ENCODE results near the gene PXYLP1. TPM values are rescaled to one million over a fixed set of nuclear protein-coding genes. Genes with fewer than 3 reads are reported as not detected.

PXYLP1 gene
- total RNA-seq, 4 donors from 2014 or later = 18.5 to 29.7 (median 26.4) TPM

DNA sequence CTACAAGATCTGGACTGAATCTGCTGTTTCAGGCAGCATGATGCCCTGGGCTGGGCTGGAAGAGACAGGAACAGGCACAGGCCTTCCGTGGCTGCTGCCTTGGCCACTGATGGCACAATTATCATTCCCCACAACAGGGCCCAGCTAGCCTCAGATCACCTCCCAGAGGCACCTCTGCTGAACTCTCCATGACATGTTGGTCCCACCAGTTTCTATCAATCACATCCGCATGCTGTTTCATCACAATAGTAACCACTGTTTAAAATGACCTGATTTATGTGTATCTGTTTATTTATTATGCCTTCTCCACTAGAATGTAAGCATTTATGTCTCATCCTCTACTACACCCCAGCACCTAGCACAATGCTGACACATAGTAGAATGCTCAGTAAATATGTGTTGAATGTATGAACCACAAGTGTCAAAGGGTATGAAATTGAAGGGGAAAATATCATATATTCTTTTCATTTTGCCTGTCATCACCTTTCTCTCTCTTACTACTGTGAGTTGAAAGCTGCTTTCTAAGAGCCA is 104.0 kb downstream of the PXYLP1 start:
- no peak for DNase-seq
- intact Hi-C loops (cut with DNase I; ENCODE audit: low total_unique reads) = no loop called here
- TF ChIP-seq, protein P1, sequence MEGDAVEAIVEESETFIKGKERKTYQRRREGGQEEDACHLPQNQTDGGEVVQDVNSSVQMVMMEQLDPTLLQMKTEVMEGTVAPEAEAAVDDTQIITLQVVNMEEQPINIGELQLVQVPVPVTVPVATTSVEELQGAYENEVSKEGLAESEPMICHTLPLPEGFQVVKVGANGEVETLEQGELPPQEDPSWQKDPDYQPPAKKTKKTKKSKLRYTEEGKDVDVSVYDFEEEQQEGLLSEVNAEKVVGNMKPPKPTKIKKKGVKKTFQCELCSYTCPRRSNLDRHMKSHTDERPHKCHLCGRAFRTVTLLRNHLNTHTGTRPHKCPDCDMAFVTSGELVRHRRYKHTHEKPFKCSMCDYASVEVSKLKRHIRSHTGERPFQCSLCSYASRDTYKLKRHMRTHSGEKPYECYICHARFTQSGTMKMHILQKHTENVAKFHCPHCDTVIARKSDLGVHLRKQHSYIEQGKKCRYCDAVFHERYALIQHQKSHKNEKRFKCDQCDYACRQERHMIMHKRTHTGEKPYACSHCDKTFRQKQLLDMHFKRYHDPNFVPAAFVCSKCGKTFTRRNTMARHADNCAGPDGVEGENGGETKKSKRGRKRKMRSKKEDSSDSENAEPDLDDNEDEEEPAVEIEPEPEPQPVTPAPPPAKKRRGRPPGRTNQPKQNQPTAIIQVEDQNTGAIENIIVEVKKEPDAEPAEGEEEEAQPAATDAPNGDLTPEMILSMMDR (IDR thresholded peaks at IDR 0.05) = no peak
- TF ChIP-seq POLR2A (IDR thresholded peaks at IDR 0.05) = no peak
- Histone ChIP-seq H3K27ac (no peak overlapping the region), H3K36me3 (no peaks in the 10 kb centered on the region), H3K27me3 (no peaks in the 10 kb centered on the region), H3K9me3 (no peaks in the 10 kb centered on the region), H3K4me3 (no peak overlapping the region), H3K4me1 (no peaks in the 10 kb centered on the region)

DNA sequence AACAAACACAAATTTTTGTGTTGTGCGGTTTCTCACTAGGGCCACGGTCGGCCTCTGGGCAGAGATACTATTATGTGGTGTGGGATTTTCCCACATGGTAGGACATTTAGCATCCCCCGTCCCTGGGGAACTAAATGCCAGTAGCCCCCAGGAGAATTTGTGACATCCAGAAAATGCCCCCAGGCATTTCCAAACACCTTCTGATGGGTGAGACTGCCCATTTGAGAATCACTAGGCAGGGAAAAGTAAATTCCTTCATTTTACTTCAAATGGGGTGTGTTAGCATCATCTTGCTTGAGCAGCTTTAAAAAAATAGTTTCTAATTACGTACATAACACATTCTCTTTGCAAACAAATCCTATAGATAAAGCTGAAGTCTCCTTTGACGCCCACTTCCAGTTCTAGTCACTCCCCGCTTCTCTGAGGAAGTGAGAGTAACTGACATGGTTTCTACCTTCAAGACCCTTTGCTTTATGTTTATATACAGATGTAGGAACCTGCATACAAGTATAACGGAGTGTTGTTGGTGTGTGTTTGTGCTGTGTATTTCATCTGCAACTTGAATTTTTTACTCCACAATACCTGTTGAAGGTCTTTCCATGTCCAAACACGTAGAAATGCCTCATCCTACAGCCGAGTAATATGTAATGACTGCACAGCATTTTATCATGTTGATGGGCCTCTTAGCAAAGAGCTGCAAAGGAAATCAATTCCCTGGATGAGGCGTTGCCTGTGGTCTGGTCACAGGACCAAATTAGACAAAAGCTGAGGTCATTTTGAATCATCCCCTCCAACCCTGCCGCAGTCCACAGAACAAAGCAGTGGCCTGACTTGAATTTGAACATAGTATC is 105.3 kb downstream of the PXYLP1 start:
- Histone ChIP-seq H3K4me1 (no peaks in the 10 kb centered on the region), H3K27me3 (no peaks in the 10 kb centered on the region), H3K27ac (no peak overlapping the region), H3K4me3 (no peak overlapping the region), H3K36me3 (no peaks in the 10 kb centered on the region), H3K9me3 (no peaks in the 10 kb centered on the region)
- no peak for DNase-seq
- intact Hi-C loops (cut with DNase I; ENCODE audit: low total_unique reads) = no loop called here
- TF ChIP-seq POLR2A (IDR thresholded peaks at IDR 0.05) = no peak
- TF ChIP-seq, protein P1 (IDR thresholded peaks at IDR 0.05) = no peak

DNA sequence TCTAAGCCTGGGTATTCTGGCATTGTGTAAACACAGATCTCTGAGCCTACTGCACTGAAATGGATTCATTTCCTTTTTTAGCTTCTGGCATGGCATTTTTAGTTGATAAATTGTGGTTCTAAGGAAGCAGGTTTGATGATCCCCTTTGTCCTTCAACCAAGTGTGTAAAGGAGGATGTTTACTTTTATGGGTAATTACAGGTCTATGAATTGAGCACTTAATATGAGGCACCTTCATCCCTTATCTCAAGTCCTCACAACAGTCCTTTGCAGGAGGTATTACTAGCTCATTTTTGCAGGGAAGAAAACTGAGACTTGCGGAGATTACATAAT is 105.9 kb downstream of the PXYLP1 start:
- no peak for DNase-seq
- Histone ChIP-seq H3K4me3 (no peak overlapping the region), H3K9me3 (no peaks in the 10 kb centered on the region), H3K27me3 (no peaks in the 10 kb centered on the region), H3K4me1 (no peaks in the 10 kb centered on the region), H3K36me3 (no peaks in the 10 kb centered on the region), H3K27ac (no peak overlapping the region)
- TF ChIP-seq, protein P1 (IDR thresholded peaks at IDR 0.05) = no peak
- no peak for TF ChIP-seq POLR2A (IDR thresholded peaks at IDR 0.05)
- intact Hi-C loops (cut with DNase I; ENCODE audit: low total_unique reads) = no loop called here

DNA sequence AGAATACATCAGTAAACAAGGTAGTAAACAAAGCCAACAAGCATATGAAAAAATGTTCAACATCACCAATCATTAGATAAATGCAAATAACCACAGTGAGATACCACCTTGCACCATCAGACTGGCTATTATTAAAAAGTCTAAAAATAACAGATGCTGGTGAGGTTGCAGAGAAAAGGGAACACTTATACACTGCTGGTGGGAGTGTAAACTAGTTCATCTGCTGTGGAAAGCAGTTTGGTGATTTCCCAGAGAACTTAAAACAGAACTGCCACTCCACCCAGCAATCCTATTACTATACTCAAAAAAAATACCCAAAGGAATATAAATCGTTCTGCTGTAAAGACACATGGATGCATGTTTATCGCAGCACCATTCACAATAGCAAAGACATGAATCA is 106.4 kb downstream of the PXYLP1 start:
- TF ChIP-seq POLR2A (IDR thresholded peaks at IDR 0.05) = no peak
- intact Hi-C loops (cut with DNase I; ENCODE audit: low total_unique reads) = no loop called here
- no peaks in the 10 kb centered on the region for H3K4me1 ChIP-seq

DNA sequence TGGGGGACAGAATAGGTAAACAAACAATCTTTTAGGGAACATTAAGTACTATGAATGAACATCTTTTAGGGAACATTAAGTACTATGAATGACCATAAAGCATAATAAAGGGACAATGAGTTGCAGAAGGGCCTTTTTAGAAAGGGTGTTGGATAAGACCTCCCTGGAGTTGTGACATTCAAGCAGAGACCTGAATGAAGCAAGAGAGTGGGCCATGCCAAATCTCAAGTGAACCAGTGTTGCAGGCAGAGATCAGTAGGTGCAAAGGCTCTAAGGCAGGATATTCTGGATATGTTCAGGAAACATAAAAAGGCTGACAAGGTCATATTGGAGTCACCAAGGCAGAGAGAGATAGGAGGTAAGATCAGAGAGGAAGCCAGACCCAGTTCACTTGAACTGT is 107.3 kb downstream of the PXYLP1 start:
- intact Hi-C loops (cut with DNase I; ENCODE audit: low total_unique reads) = no loop called here
- Histone ChIP-seq H3K9me3 (no peaks in the 10 kb centered on the region), H3K36me3 (no peaks in the 10 kb centered on the region), H3K4me3 (no peak overlapping the region), H3K4me1 (no peaks in the 10 kb centered on the region), H3K27ac (no peak overlapping the region), H3K27me3 (no peaks in the 10 kb centered on the region)
- TF ChIP-seq POLR2A (IDR thresholded peaks at IDR 0.05) = no peak
- TF ChIP-seq, protein P1 (IDR thresholded peaks at IDR 0.05) = no peak
- no peak for DNase-seq

More for the DNA sequence above, 106.4 kb downstream of the PXYLP1 start:
- Histone ChIP-seq H3K4me3 (no peak overlapping the region), H3K27me3 (no peaks in the 10 kb centered on the region), H3K27ac (no peak overlapping the region), H3K36me3 (no peaks in the 10 kb centered on the region), H3K9me3 (no peaks in the 10 kb centered on the region)
- no peak for DNase-seq

Measured in uterus (tissue), 4 donors.